Rectal smooth muscle tissue (tissue), 1 donor: ENCODE data around the gene SEC24B.

Source experiments
- H3K27ac ChIP-seq: one replicate; pipeline ENCODE4 v1.7.0; 2013; ENCODE audit warnings: low read depth, low read length, inconsistent platforms
- H3K27me3 ChIP-seq: one replicate; pipeline ENCODE4 v1.7.0; 2013; ENCODE audit warnings: low read length; ENCODE audit not compliant: control insufficient read depth, insufficient read depth
- H3K36me3 ChIP-seq: one replicate; pipeline ENCODE4 v1.7.0; 2013; ENCODE audit warnings: low read length; ENCODE audit not compliant: control insufficient read depth, insufficient read depth
- H3K4me1 ChIP-seq: one replicate; pipeline ENCODE4 v1.7.0; 2013; ENCODE audit warnings: low read length; ENCODE audit not compliant: control insufficient read depth, insufficient read depth
- H3K4me3 ChIP-seq: one replicate; pipeline ENCODE4 v1.7.0; 2013; ENCODE audit warnings: low read length
- H3K9ac ChIP-seq: one replicate; pipeline ENCODE4 v1.7.0; 2013; ENCODE audit warnings: low read length

SEC24B gene

GRCh38 chr4:109433205-109434006 lies at the start of gene SEC24B:
SEC24B (plus strand) TSS chr4:109433815; CDS start chr4:109433870, 55 bp downstream.
- Histone ChIP-seq H3K27ac (peak within 1 kb of the TSS; percentile 94), H3K9ac (peak within 1 kb of the TSS; percentile 87), H3K4me1 (peaks cover 16% of the 10 kb centered on the region), H3K36me3 (no peaks in the 10 kb centered on the region), H3K4me3 (peak within 1 kb of the TSS; percentile 88), H3K27me3 (no peaks in the 10 kb centered on the region)

GRCh38 chr4:109383823-109384222 lies 49.8 kb upstream of the SEC24B start:
- H3K36me3 ChIP-seq = no peaks in the 10 kb centered on the region
- no peak overlapping the region for H3K4me3 ChIP-seq
- no peak overlapping the region for H3K27ac ChIP-seq
- H3K4me1 ChIP-seq = no peaks in the 10 kb centered on the region
- H3K27me3 ChIP-seq = no peaks in the 10 kb centered on the region
- H3K9ac ChIP-seq = no peak overlapping the region

DNA sequence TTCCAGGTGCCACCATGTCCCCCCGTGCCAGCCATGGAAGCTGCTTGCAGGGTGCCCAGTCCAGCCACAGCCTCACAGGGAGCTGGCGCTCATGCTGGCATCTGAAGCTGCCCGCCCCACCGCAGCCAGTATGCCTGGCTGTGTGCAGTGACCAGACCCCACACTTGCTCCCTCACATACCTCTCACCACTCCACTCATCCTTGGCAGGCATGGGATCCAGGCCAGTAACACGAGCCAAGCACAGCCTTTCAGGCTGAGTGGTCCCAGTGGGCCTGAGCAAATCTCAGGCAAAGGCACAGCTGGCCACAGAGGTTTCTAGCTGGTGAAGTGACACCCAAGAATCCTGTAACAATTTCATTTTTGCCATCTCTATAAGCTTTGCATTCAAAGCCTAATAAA lies 48.4 kb upstream of the SEC24B start:
- H3K9ac ChIP-seq = no peak overlapping the region
- H3K4me3 ChIP-seq = no peak overlapping the region
- no peaks in the 10 kb centered on the region for H3K27me3 ChIP-seq
- H3K36me3 ChIP-seq = no peaks in the 10 kb centered on the region
- no peak overlapping the region for H3K27ac ChIP-seq
- H3K4me1 ChIP-seq = no peaks in the 10 kb centered on the region

GRCh38 chr4:109389369-109390114 lies 44.1 kb upstream of the SEC24B start:
- Histone ChIP-seq H3K9ac (no peak overlapping the region), H3K27me3 (no peaks in the 10 kb centered on the region), H3K36me3 (no peaks in the 10 kb centered on the region), H3K4me3 (no peak overlapping the region), H3K4me1 (no peaks in the 10 kb centered on the region), H3K27ac (no peak overlapping the region)

DNA sequence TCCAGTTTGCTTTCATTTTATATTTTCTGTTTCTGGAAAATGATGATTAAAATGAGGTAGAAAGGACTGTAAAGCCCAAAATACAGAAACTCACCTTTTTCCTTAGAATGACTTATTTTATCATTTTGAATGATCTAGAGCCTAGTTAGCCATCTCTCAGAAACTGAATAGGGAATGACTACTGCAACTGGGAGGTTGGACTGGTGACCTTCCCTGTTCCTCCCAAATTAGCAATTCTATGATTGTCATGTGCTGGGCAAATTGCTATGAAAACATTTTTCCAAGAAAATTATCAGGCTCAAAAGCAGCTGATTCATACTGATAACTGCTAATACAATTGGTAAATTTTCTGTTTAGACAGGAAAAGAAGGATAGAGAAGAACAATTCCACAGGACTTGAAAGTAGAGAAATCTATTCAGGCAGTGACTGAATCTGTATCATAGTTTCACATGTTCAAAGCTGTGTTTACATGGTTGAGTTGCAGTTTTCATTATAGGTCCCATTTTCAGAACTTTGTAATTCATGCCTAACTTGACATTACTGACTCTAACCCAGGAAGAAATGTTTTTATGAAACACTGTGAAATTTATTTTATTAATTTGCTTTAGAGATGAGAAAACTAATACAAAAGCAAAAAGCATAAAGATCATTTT lies 43.4 kb upstream of the SEC24B start:
- Histone ChIP-seq H3K27me3 (no peaks in the 10 kb centered on the region), H3K4me3 (no peak overlapping the region), H3K27ac (no peak overlapping the region), H3K36me3 (no peaks in the 10 kb centered on the region), H3K4me1 (no peaks in the 10 kb centered on the region), H3K9ac (no peak overlapping the region)

GRCh38 chr4:109395694-109396093 lies 37.9 kb upstream of the SEC24B start:
- Histone ChIP-seq H3K4me3 (no peak overlapping the region), H3K27me3 (no peaks in the 10 kb centered on the region), H3K4me1 (no peaks in the 10 kb centered on the region), H3K36me3 (no peaks in the 10 kb centered on the region), H3K9ac (no peak overlapping the region), H3K27ac (no peak overlapping the region)

DNA sequence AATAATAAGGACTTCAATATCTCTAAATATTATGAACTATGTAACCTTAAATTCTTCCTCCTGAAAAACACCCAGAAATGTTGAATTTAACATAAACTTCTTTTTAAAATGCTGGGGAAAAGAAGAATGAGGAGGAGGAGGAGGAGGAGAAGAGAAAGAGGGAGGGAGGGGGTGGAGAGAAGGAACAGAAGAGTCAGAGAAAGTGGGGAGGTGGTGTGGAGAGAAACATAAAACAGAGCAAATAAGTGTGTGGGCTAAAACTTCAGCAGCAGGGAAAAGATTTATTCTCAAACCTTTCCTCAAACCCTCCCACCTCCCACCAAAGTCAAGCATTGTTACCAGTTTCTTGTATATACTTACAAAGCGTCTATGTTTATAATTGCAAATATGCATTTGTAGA lies 34.7 kb upstream of the SEC24B start:
- Histone ChIP-seq H3K27me3 (no peaks in the 10 kb centered on the region), H3K36me3 (no peaks in the 10 kb centered on the region), H3K4me3 (no peak overlapping the region), H3K4me1 (no peaks in the 10 kb centered on the region), H3K27ac (no peak overlapping the region), H3K9ac (no peak overlapping the region)

DNA sequence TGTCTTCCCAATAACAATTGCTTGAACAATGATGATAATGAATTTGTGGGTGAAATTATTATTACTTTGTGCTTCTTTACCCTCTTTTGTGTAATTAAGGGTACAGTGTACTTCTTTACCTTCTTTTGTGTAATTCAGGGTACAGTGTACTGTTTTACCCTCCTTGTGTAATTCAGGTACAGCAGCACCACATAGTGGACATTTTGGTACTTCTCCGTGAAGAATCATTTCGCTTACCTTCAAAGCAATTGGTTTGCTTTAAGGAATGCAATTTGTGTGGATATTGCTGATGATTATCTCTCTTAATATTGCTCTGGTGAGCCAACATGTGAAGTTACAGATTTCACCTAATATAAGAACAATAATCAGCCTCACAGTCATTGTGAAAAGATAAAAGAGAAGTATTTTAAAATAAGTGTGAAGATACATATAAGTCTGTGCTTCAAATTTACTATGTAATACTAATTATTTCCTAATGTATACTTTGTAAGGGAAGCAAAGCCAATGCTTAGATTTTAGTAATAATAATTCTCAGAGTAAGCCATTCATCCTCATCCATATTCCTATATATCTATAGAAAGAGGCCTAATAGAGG lies 27.2 kb upstream of the SEC24B start:
- Histone ChIP-seq H3K4me1 (no peaks in the 10 kb centered on the region), H3K36me3 (no peaks in the 10 kb centered on the region), H3K4me3 (no peak overlapping the region), H3K9ac (no peak overlapping the region), H3K27me3 (no peaks in the 10 kb centered on the region), H3K27ac (no peak overlapping the region)

GRCh38 chr4:109407027-109407737 lies 26.4 kb upstream of the SEC24B start:
- H3K27ac ChIP-seq = no peak overlapping the region
- no peaks in the 10 kb centered on the region for H3K36me3 ChIP-seq
- H3K27me3 ChIP-seq = no peaks in the 10 kb centered on the region
- no peak overlapping the region for H3K9ac ChIP-seq
- no peak overlapping the region for H3K4me3 ChIP-seq
- no peaks in the 10 kb centered on the region for H3K4me1 ChIP-seq

DNA sequence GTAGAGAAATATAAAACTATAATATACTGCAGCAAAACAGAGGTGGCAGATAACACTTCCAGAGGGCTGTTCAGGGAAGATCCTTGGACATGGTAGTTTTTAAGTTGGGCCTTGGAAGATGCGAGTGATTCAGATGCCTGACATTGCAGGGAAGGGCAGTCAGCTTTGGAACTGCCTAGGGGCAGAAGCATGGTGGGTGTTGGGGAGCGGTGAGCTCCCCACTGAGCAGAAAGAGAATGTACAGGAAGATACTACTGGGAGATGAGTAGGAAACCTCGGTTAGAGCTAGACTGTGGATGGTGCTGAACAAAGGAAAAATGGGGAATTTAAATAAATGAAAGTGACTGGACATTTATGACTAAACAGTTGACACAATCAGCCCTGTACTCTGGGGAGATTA lies 24.9 kb upstream of the SEC24B start:
- H3K4me1 ChIP-seq = no peaks in the 10 kb centered on the region
- H3K9ac ChIP-seq = no peak overlapping the region
- no peak overlapping the region for H3K4me3 ChIP-seq
- H3K27ac ChIP-seq = no peak overlapping the region
- H3K36me3 ChIP-seq = no peaks in the 10 kb centered on the region
- no peaks in the 10 kb centered on the region for H3K27me3 ChIP-seq

DNA sequence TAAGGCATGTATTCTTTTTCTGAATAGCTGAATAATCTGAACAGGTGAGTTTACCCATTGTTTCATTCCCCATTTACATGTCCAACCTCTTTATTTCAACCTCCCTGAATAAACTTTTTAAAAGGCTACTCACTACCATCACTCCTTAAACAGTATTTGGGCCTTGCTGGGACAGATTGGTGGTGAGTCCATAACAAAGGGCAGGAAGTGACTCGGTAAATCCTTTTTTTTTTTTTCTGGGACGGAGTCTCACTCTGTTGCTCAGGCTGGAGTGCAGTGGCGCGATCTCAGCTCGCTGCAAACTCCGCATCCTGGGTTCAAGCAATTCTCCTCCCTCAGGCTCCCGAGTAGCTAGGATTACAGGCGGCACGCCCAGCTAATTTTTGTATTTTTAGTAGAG lies 23.4 kb upstream of the SEC24B start:
- Histone ChIP-seq H3K4me1 (no peaks in the 10 kb centered on the region), H3K27ac (no peak overlapping the region), H3K36me3 (no peaks in the 10 kb centered on the region), H3K9ac (no peak overlapping the region), H3K27me3 (no peaks in the 10 kb centered on the region), H3K4me3 (no peak overlapping the region)

GRCh38 chr4:109410776-109411175 lies 22.8 kb upstream of the SEC24B start:
- no peak overlapping the region for H3K9ac ChIP-seq
- H3K4me1 ChIP-seq = no peaks in the 10 kb centered on the region
- no peak overlapping the region for H3K4me3 ChIP-seq
- H3K27ac ChIP-seq = no peak overlapping the region
- H3K36me3 ChIP-seq = no peaks in the 10 kb centered on the region
- no peaks in the 10 kb centered on the region for H3K27me3 ChIP-seq
